OCI-LY7 (cell line): Measurements from ENCODE around the gene DHRS7B. TPM values are rescaled to one million over a fixed set of nuclear protein-coding genes. Genes with fewer than 3 reads are reported as not detected.
A peak's percentile ranks its signal among the peaks of the same experiment; 100 is the strongest.
"Not testable (repeated sequence)": the region's sequence is repeated elsewhere in the genome, so short reads cannot be mapped to it uniquely, and the experiment has no call there.

ENCODE experiments used
- BruUV-seq: library from RNA; stranded (reverse); fragments of 400-500 nt; replicated peaks from 2 replicates; lab custom pipeline; 2021; lab: Mats Ljungman, UMichigan
- CTCF ChIA-PET: fragments of 300-600 bp; sonication (Branson Sonifier 250); formaldehyde crosslinking; loops from one replicate; lab custom pipeline; 2022; ENCODE audit warnings: antibody characterized with exemption; ENCODE audit not compliant: unreplicated experiment; lab: Charles Lee
- POLR2A ChIA-PET: fragments of 300-600 bp; sonication (Branson Sonifier 250); formaldehyde crosslinking; loops from one replicate; lab custom pipeline; 2022; ENCODE audit warnings: antibody characterized with exemption; lab: Charles Lee
- DNase-seq: peaks from one replicate; pipeline ENCODE4 v3.0.0-alpha.2; 2015; ENCODE audit warnings: low spot score
- H2AFZ ChIP-seq: fragments of 200-600 bp; sonication (generic), shearing (Covaris generic); 2 replicates; pipeline ENCODE4 v1.6.1; 2014; ENCODE audit warnings: mild to moderate bottlenecking, antibody characterized with exemption, low read length, moderate library complexity
- H3K27ac ChIP-seq: fragments of 200-600 bp; sonication (generic); 2 replicates; pipeline ENCODE4 v1.5.1; 2014; ENCODE audit warnings: mixed run types, low read depth, mild to moderate bottlenecking, moderate library complexity, low read length, inconsistent platforms; ENCODE audit not compliant: poor library complexity, severe bottlenecking
- H3K36me3 ChIP-seq: fragments of 200-600 bp; sonication (generic); 2 replicates; pipeline ENCODE4 v1.6.1; 2014; ENCODE audit warnings: mild to moderate bottlenecking, antibody characterized with exemption, low read length, moderate library complexity, mixed read lengths; ENCODE audit not compliant: insufficient read depth
- H3K4me1 ChIP-seq: fragments of 200-600 bp; sonication (generic); 2 replicates; pipeline ENCODE4 v1.5.1; 2014; ENCODE audit warnings: mild to moderate bottlenecking, low read length; ENCODE audit not compliant: insufficient read depth, poor library complexity, severe bottlenecking
- H3K4me2 ChIP-seq: fragments of 200-600 bp; sonication (generic); 2 replicates; pipeline ENCODE4 v1.6.1; 2014; ENCODE audit warnings: mild to moderate bottlenecking, low read length
- H3K4me3 ChIP-seq: fragments of 200-600 bp; sonication (generic); 2 replicates; pipeline ENCODE4 v1.5.1; 2014; ENCODE audit warnings: mild to moderate bottlenecking, low read depth, low read length; ENCODE audit not compliant: poor library complexity, severe bottlenecking
- H3K79me2 ChIP-seq: fragments of 200-600 bp; sonication (generic); 2 replicates; pipeline ENCODE4 v1.6.1; 2016; ENCODE audit warnings: low read depth, mild to moderate bottlenecking, low read length, moderate library complexity, mixed read lengths; ENCODE audit not compliant: insufficient read depth
- H3K9me2 ChIP-seq: fragments of 200-600 bp; sonication (generic); 2 replicates; pipeline ENCODE4 v1.6.1; 2016; ENCODE audit warnings: mild to moderate bottlenecking, low read length, mixed read lengths; ENCODE audit not compliant: insufficient read depth
- H3K9me3 ChIP-seq: fragments of 200-600 bp; sonication (generic); 2 replicates; pipeline ENCODE4 v1.6.1; 2014; ENCODE audit warnings: mild to moderate bottlenecking, mixed run types, low read length, mixed read lengths
- H4K20me1 ChIP-seq: fragments of 200-600 bp; sonication (generic); 2 replicates; pipeline ENCODE4 v1.6.1; 2014; ENCODE audit warnings: mild to moderate bottlenecking, antibody characterized with exemption, low read length, moderate library complexity, mixed read lengths; ENCODE audit not compliant: insufficient read depth
- CTCF ChIP-seq: fragments of 200-600 bp; sonication (generic); conservative IDR thresholded peaks from 2 replicates; pipeline ENCODE4 v1.5.1; 2014; ENCODE audit warnings: mild to moderate bottlenecking, antibody characterized with exemption, low read length, moderate library complexity, mixed read lengths
- EZH2phosphoT487 ChIP-seq: fragments of 200-600 bp; sonication (generic); IDR thresholded peaks from 2 replicates; pipeline ENCODE4 v1.6.1; 2018; ENCODE audit warnings: low read depth, borderline replicate concordance, mild to moderate bottlenecking, mixed run types, antibody characterized with exemption, low read length, moderate library complexity, mixed read lengths
- intact Hi-C: fragments of 100-400 bp; cut with micrococcal nuclease; formaldehyde crosslinking; loops from one replicate; pipeline ENCODE4 v1.10.0; 2022; ENCODE audit not compliant: unreplicated experiment
- total RNA-seq, 2 experiments: library from RNA; depleted of rRNA in 1 of 2; stranded (reverse); fragments of >200 nt in 1 of 2; shearing (Covaris generic) in 1 of 2; gene quantifications; 2 replicates each; pipeline ENCODE4 v1.2.3, GENCODE V29; 2014 to 2022

The DHRS7B gene
- total RNA-seq, 2 experiments from 2014 or later = 16.0 to 16.5 TPM

GRCh38 chr17:21143695-21144094 is 16.9 kb downstream of the DHRS7B start:
- Histone ChIP-seq H3K4me1 (peaks cover 42% of the 10 kb centered on the region), H3K9me2 (no peaks in the 10 kb centered on the region), H2AFZ (no peak overlapping the region), H3K4me3 (no peak overlapping the region), H3K36me3 (peaks cover 10% of the 10 kb centered on the region; the same call in 1 of the 2 replicates), H4K20me1 (no peaks in the 10 kb centered on the region), H3K9me3 (peaks cover 9% of the 10 kb centered on the region), H3K79me2 (peaks cover 12% of the 10 kb centered on the region; the same call in 1 of the 2 replicates), H3K4me2 (0 out of 2 replicates have a peak overlapping the region, but pooled peaks have one; percentile 3), H3K27ac (peak overlapping the region; percentile 8)
- intact Hi-C loops = no loop called here
- BruUV-seq = no TSS peak
- TF ChIP-seq CTCF (no peak), EZH2phosphoT487 (no peak)
- ChIA-PET POLR2A (interaction anchor here (0.6 to 1.2 kb wide), 2 partner anchors 13 to 24 kb away, joined by 3 read pairs; no protein-coding TSS in a partner anchor), CTCF (no interaction called here)
- no peak for DNase-seq

GRCh38 chr17:21144299-21144698 is 17.5 kb downstream of the DHRS7B start:
- H3K9me3 ChIP-seq, BruUV-seq, H3K4me2 ChIP-seq, H2AFZ ChIP-seq, DNase-seq, H3K27ac ChIP-seq, H3K9me2 ChIP-seq, H3K36me3 ChIP-seq, CTCF ChIA-PET, intact Hi-C loops, H3K4me3 ChIP-seq, H4K20me1 ChIP-seq: not testable (repeated sequence)
- H3K79me2 ChIP-seq = peaks cover 12% of the 10 kb centered on the region; the same call in 1 of the 2 replicates
- peaks cover 42% of the 10 kb centered on the region for H3K4me1 ChIP-seq
- POLR2A ChIA-PET = interaction anchor here (0.6 to 1.2 kb wide), 2 partner anchors 13 to 25 kb away, joined by 3 read pairs; no protein-coding TSS in a partner anchor

- no TSS peak for BruUV-seq
Measured at GRCh38 chr17:21146362-21147015, 19.7 kb downstream of the DHRS7B start.

More at GRCh38 chr17:21146362-21147015, 19.7 kb downstream of the DHRS7B start:
- CTCF ChIA-PET = no interaction called here
- no peak overlapping the region for H3K4me3 ChIP-seq
- POLR2A ChIA-PET = interaction anchor here (0.5 kb wide), 1 partner anchor 17 kb away, joined by 5 read pairs; no protein-coding TSS in a partner anchor
- peaks cover 26% of the 10 kb centered on the region for H3K4me1 ChIP-seq
- intact Hi-C loops = no loop called here
- DNase-seq = no peak
- no peaks in the 10 kb centered on the region for H3K9me3 ChIP-seq
- TF ChIP-seq CTCF = no peak
- TF ChIP-seq EZH2phosphoT487 = no peak
- peaks cover 2% of the 10 kb centered on the region; the same call in 1 of the 2 replicates for H3K79me2 ChIP-seq
- H3K36me3 ChIP-seq = peaks cover 6% of the 10 kb centered on the region; the same call in 1 of the 2 replicates
- H3K4me2 ChIP-seq = no peak overlapping the region
- H2AFZ ChIP-seq = no peak overlapping the region
- H4K20me1 ChIP-seq = no peaks in the 10 kb centered on the region
- no peak overlapping the region for H3K27ac ChIP-seq
- H3K9me2 ChIP-seq = no peaks in the 10 kb centered on the region
